Adrenal gland (tissue), 5 donors: ENCODE measurements around the gene TMEM129.

Source experiments
- POLR2A ChIP-seq, 2 donors: fragments of 450-650 bp; IDR thresholded peaks; one replicate each; pipeline ENCODE4 v1.6.1; 2017; ENCODE audit warnings: antibody characterized with exemption in 2 of 2, mild to moderate bottlenecking in 2 of 2, moderate library complexity in 1 of 2
- TF ChIP-seq, protein P1 (sequence below), 6 experiments: fragments of 450-650 bp in 4 of 6; fragments of 200-600 bp in 2 of 6; sonication (generic) in 1 of 6; IDR thresholded peaks; 1 replicate in 5 of 6; 2 replicates in 1 of 6; pipeline versions ENCODE4 v1.5.1 to v1.8.0; 2016 to 2021; ENCODE audit warnings: antibody characterized with exemption in 6 of 6, mild to moderate bottlenecking in 2 of 6, moderate library complexity in 1 of 6
- donor health status: DM: no; HTN: no; CAD: no.

DNA sequence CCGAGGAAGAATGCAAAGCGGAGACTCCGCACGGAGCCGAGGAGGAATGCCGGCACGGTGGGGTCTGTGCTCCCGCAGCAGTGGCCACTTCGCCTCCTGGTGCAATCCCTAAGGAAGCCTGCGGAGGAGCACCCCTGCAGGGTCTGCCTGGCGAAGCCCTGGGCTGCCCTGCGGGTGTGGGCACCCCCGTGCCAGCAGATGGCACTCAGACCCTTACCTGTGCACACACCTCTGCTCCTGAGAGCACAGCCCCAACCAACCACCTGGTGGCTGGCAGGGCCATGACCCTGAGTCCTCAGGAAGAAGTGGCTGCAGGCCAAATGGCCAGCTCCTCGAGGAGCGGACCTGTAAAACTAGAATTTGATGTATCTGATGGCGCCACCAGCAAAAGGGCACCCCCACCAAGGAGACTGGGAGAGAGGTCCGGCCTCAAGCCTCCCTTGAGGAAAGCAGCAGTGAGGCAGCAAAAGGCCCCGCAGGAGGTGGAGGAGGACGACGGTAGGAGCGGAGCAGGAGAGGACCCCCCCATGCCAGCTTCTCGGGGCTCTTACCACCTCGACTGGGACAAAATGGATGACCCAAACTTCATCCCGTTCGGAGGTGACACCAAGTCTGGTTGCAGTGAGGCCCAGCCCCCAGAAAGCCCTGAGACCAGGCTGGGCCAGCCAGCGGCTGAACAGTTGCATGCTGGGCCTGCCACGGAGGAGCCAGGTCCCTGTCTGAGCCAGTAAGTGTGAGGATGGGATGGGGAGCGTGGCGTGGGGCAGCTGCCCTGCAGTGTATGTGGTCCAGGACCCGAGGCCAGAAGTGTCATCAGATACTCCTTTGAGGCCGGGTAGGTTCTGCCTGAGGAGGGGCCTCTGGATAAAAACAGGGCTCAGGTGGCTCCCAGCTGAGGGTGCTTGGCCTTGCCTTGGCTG lies 7.2 kb upstream of the TMEM129 start:
- TF ChIP-seq, protein P1, sequence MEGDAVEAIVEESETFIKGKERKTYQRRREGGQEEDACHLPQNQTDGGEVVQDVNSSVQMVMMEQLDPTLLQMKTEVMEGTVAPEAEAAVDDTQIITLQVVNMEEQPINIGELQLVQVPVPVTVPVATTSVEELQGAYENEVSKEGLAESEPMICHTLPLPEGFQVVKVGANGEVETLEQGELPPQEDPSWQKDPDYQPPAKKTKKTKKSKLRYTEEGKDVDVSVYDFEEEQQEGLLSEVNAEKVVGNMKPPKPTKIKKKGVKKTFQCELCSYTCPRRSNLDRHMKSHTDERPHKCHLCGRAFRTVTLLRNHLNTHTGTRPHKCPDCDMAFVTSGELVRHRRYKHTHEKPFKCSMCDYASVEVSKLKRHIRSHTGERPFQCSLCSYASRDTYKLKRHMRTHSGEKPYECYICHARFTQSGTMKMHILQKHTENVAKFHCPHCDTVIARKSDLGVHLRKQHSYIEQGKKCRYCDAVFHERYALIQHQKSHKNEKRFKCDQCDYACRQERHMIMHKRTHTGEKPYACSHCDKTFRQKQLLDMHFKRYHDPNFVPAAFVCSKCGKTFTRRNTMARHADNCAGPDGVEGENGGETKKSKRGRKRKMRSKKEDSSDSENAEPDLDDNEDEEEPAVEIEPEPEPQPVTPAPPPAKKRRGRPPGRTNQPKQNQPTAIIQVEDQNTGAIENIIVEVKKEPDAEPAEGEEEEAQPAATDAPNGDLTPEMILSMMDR (IDR thresholded peaks at IDR 0.05), result no peak
- TF ChIP-seq POLR2A (IDR thresholded peaks at IDR 0.05), result no peak
